Measurements from ENCODE around the gene IRF2BP1.

Gene IRF2BP1

DNA sequence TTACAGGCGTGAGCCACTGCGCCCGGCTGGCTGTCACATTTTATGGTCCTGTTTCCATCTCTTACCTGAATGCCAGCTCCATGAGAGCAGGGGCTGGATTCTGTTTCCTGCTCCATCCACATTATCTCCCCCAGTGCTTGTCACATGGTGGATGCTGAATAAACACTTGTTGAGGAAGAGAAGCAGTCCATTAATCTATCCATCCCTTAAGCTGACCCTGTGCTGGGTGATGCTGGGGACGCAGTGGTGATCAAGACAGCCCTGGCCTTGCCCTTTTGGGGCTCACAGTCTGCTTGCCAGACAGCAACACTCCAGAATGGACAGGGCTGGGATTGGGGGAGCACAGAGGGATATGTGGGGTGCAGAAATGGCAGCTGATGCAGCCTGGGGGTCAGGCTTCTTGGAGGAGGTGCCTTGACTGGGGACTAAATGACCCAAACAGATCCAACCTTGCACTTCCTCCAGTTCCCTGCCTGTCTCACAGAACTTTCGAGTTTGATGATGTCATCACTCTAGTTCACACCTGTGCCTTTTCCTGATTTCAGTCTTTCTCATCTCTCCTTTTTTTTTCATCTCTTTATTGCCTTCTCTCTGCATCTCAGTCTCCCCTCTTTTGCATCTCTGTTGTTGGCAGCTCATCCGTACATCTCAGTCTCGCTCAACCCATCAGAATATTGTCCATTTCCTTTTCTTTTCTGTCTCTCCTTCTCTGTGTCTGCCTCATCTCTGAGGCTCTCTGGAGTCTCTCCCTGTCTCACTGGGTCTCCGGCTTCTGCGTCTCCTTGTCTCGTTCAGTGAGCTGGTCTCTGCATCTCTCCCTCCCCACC, 4.6 kb downstream of the IRF2BP1 start:
- no peak overlapping the region for H3K4me3 Mint-ChIP-seq

DNA sequence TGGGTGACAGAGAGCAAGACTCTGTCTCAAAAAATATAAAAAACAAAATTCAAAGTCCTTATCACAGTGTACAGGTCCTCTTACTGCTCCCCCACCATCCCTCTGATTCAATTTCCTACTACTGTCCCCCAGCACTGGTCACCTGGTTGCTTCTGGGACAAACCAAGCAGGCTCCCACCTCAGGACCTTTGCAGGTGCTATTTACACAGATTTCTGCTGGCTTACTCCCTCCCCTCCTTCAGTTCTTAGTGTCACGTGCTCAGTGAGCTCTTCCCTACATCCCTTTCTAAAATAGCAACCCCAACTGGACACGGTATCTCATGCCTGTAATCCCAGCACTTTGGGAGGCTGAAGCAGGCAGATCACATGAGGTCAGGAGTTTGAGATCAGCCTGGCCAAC, 6.0 kb downstream of the IRF2BP1 start:
- DNase-seq = no peak
- Mint-ChIP-seq H3K36me3 (ENCODE audit: low read depth) (peaks cover 5% of the 10 kb centered on the region), H3K9me3 (no peaks in the 10 kb centered on the region), H3K4me3 (no peak overlapping the region), H3K4me1 (peaks cover 65% of the 10 kb centered on the region), H3K27me3 (ENCODE audit: low read depth, poor library complexity) (peaks cover 4% of the 10 kb centered on the region), H3K27ac (no peak overlapping the region)
- TF ChIP-seq, protein P1, sequence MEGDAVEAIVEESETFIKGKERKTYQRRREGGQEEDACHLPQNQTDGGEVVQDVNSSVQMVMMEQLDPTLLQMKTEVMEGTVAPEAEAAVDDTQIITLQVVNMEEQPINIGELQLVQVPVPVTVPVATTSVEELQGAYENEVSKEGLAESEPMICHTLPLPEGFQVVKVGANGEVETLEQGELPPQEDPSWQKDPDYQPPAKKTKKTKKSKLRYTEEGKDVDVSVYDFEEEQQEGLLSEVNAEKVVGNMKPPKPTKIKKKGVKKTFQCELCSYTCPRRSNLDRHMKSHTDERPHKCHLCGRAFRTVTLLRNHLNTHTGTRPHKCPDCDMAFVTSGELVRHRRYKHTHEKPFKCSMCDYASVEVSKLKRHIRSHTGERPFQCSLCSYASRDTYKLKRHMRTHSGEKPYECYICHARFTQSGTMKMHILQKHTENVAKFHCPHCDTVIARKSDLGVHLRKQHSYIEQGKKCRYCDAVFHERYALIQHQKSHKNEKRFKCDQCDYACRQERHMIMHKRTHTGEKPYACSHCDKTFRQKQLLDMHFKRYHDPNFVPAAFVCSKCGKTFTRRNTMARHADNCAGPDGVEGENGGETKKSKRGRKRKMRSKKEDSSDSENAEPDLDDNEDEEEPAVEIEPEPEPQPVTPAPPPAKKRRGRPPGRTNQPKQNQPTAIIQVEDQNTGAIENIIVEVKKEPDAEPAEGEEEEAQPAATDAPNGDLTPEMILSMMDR (IDR thresholded peaks at IDR 0.05) = no peak

More for the DNA sequence above, 4.6 kb downstream of the IRF2BP1 start:
- H3K27me3 Mint-ChIP-seq (ENCODE audit: low read depth, poor library complexity) = peaks cover 4% of the 10 kb centered on the region
- TF ChIP-seq, protein P1 (IDR thresholded peaks at IDR 0.05) = no peak
- H3K36me3 Mint-ChIP-seq (ENCODE audit: low read depth) = peaks cover 5% of the 10 kb centered on the region
- H3K4me1 Mint-ChIP-seq = peaks cover 53% of the 10 kb centered on the region
- H3K9me3 Mint-ChIP-seq = no peaks in the 10 kb centered on the region
- DNase-seq = no peak
- H3K27ac Mint-ChIP-seq = no peak overlapping the region

DNA sequence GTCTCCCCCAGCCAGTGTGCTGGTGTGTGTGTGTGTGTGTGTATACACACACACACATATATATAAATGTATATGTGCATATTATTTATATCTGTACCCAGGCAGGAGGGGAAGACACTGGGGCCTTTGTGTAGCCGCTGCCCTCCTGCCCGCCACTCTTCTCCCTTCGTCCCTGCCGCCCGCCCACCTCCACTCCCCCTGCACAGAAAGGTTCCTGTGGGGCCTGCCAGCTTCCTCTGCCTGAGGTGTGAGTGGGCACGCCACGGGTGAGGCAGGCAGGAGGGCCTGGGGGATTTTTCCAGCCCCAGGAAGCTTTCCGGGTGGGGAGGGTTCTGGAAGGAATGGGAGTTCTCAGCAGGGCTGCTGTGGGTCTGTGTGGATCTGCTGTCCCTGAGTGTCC, 6.9 kb downstream of the IRF2BP1 start:
- Mint-ChIP-seq H3K4me1 (peaks cover 72% of the 10 kb centered on the region), H3K27ac (no peak overlapping the region), H3K9me3 (no peaks in the 10 kb centered on the region), H3K27me3 (ENCODE audit: low read depth, poor library complexity) (peaks cover 4% of the 10 kb centered on the region), H3K4me3 (no peak overlapping the region), H3K36me3 (ENCODE audit: low read depth) (peaks cover 5% of the 10 kb centered on the region)
- TF ChIP-seq, protein P1 (IDR thresholded peaks at IDR 0.05) = no peak
- no peak for DNase-seq

DNA sequence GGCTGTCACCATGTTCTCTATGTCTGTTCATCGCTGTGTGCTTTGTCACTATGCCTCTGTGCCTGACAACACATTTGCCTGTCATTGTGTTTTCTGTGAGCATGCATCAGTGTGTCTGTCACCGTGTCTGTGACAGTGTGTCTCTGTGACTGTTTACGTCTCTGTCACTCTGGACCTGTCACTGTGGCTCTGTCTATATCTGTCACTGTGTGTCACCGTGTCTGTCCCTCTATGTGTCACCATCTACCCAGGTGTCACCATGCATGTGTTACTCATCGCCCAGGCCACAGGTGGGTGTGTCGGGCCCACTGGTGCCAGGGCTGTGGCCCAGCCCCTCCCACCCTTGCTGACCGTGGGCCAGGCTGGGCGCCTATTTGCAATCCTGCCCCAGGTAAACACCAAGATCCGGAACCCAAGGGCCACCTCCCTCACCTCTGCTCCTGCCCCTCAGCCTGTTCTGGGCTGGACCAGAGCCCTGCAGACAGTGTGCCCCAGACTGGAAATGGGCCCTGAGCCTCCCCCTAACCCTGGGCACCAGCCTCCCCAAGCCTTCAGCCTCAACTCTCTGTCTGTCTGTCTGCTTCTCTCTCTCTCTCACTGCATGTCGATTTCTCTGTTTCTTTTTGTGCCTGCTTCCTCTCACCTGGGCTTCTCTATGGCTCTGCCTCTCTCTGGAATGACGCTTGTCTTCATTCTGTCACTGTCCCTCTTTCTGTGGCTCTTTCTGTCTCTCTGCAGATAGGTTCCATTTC, 7.7 kb downstream of the IRF2BP1 start:
- H3K27ac Mint-ChIP-seq = no peak overlapping the region
- peaks cover 4% of the 10 kb centered on the region for H3K27me3 Mint-ChIP-seq (ENCODE audit: low read depth, poor library complexity)
- peaks cover under 1% of the 10 kb centered on the region for H3K36me3 Mint-ChIP-seq (ENCODE audit: low read depth)
- no peaks in the 10 kb centered on the region for H3K9me3 Mint-ChIP-seq
- H3K4me1 Mint-ChIP-seq = peaks cover 74% of the 10 kb centered on the region
- TF ChIP-seq, protein P1 (IDR thresholded peaks at IDR 0.05) = no peak
- no peak for DNase-seq
- peak overlapping the region; percentile 8 for H3K4me3 Mint-ChIP-seq

DNA sequence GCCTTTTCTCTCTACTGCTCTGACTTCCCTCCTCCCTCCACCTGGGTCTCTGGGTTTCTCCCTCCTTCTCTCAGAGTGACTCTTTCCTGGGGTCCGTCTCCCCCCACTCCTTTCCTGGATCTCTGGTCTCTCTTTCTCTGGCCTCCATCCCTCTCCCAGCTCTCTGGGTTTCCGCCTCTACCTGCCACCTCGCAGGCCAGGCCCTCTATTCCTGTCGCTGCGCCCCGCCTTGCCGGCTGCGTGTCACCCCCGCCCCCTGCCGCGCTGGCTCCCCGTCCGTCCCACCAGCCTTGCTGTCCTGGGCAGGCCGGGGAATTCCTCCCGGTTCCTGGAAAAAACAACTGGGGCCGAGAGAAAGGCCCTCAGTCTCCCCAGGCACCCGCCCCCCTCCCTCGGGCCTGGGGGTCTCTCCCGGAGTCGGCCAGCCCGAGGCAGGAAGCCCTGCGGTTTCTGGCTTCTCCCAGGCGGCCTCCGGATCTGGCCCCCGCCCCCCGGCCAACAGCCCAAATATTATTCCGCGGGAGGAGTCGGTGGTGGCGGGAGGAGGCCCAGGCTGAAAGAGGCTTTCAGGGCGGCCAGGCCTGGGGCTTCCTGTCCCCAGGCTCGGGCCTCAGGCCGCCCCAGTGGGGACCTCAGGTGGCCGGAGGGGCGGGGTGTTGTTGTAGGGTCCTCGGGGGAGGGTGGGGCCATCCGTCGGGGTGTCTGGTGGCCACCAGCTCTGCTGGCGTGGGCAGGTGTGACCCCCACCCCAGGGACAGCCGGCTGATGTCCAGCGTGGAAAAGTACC, 9.3 kb downstream of the IRF2BP1 start:
- Mint-ChIP-seq H3K9me3 (no peaks in the 10 kb centered on the region), H3K36me3 (ENCODE audit: low read depth) (no peaks in the 10 kb centered on the region), H3K4me1 (peaks cover 65% of the 10 kb centered on the region), H3K27ac (peak overlapping the region; percentile 2), H3K27me3 (ENCODE audit: low read depth, poor library complexity) (peaks cover 4% of the 10 kb centered on the region), H3K4me3 (peak overlapping the region; percentile 65)
- TF ChIP-seq, protein P1 (IDR thresholded peaks at IDR 0.05) = no peak
- peak; percentile 64 for DNase-seq

All from nephron progenitor cell (in vitro differentiated cells).